GM19328 (cell line): ENCODE results near the gene KLHL11.
"Not testable (repeated sequence)": the region's sequence is repeated elsewhere in the genome, so short reads cannot be mapped to it uniquely, and the experiment has no call there.

Source experiments
- ATAC-seq: cut with Tn5 transposase; IDR thresholded peaks from one replicate; pipeline ENCODE4 v1.9.1; 2021; ENCODE audit warnings: mild to moderate bottlenecking, moderate library complexity; ENCODE audit not compliant: unreplicated experiment

The KLHL11 gene

GRCh38 chr17:41891135-41892020 is 26.2 kb upstream of the KLHL11 start:
- ATAC-seq, result no peak

- ATAC-seq, result no peak
Measured at GRCh38 chr17:41888332-41888965, 23.2 kb upstream of the KLHL11 start.

DNA sequence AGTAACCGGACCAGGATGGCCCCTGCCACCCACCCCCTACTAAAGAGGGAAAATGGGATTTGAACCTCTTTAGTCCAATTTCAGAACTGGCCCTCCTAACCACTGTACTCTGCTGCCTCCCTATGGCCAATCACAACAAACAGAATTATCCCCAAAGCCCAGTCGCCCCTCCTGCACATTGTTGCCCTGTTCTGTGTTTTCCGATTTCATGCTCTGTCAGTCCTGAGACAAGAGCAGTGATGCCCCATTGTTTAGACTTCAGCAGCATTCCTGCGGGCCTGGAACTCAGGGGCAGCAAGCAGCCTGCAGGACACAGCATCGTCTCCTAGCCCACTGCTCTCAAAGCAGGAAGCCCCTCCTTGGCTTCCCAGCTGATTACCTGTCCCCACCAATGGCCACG is 20.5 kb upstream of the KLHL11 start:
- no peak for ATAC-seq

DNA sequence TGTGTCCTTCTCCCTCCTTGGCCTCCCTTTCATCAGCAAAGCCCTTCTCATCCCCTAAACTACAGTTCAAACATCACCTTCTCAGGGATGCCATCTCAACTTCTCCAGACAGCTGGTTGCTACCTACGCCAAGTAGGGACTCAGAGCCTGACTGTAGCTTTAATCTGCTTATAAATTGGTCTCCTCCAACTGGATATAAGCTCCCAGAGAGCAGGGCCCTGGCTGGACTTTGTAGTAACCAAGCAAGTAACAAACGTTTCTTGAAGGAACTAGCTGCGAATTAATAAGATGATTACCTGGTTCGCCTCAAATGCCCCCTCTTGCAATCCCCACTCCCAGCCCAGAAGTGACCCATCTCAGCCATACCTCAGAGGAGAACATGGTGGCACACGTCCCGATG is 17.5 kb upstream of the KLHL11 start:
- no peak for ATAC-seq

- ATAC-seq, result no peak
Measured at GRCh38 chr17:41880130-41880529, 14.9 kb upstream of the KLHL11 start.

GRCh38 chr17:41874293-41874670 is 9.1 kb upstream of the KLHL11 start:
- not testable (repeated sequence) for ATAC-seq

DNA sequence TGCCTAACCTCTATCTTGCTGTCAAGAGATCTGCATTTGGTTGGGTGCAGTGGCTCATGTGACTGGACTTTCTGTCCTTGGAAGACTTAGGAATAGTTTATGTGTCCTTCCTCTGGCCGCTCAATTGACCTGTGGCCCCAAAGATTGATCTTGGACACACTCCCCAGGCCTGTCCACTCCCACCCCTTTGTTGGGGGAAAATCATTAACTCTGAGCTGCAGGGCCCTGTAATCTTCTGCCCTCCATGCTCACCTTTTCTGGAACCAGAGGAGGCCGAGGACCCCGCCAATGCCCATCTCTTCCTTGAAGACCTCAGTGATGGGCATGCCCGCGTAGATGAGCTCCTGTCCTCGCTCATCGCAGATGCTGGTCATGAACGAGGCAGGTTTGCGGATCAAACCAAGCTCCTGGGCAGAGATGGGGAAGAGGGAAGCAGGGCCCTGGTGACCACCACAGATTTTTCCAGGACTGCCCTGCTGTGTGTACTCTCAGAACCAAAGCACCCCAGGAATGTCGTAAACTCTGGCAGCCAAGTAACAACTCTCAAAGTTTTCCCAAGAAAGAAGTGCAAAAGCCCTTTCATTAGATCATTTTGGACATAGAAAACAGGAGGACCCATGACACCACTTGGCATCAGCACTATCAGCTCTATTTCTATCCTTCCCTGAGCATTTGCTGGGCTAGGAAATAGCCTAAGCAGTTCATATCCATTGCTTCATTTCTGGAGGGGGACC is 8.5 kb upstream of the KLHL11 start:
- no peak for ATAC-seq

DNA sequence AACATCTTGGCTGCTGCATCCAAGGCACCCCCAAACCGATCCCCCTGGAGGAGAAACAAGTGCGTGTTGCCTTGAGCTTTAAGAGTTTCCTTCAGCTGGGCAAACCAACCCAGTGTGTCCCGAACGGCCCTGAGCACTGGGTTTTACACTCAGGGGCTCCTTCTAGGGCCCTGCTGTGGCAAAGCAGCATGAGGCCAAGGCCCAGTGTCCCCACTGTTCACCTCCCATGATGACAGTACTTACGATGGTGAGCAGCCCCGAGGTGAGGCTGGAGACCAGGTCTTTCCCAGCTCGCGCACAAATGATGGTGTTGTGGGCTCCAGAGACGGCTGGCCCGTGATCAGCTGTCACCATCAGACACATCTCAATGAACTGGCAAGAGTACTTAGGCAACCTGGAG is 6.6 kb upstream of the KLHL11 start:
- no peak for ATAC-seq

GRCh38 chr17:41870627-41871026 is 5.4 kb upstream of the KLHL11 start:
- no peak for ATAC-seq

DNA sequence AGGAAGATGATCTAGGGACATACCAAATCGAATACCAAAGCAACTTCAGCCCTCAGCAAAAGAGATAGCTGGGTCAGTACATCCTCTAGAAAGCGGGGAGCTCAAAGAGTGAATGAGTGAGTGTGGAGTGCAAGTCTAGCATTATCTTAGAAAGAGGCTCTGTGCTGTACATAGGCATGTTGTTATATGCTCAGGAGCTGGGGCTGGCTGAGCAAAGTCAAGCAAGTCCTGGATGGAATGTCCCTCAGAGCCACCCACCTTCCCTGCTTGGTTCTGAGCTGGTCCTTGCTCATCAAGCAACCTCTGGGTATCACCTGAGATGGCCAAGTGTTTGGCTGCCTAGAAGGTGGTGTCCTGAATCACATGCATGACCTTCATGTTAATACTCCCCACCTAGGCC is 4.9 kb upstream of the KLHL11 start:
- ATAC-seq, result no peak

DNA sequence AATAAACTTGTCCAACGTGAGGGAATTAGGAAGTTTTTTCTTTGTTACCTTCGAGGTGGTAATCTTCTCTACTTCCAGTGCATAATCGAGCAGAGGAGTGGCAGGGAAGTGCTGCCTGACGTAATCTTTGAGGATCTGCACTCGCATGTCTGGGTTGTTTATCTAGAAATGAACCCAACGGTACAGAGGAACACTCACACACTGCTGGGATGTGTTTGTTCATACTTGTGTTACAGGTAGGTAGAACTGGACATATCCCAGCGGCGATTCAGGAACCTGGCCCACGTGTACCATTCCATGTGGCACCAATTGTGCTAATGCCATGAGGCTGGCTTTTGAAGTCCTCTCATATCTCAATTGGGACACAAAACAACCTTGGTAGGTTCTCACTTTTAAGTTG is 4.2 kb upstream of the KLHL11 start:
- ATAC-seq, result no peak

DNA sequence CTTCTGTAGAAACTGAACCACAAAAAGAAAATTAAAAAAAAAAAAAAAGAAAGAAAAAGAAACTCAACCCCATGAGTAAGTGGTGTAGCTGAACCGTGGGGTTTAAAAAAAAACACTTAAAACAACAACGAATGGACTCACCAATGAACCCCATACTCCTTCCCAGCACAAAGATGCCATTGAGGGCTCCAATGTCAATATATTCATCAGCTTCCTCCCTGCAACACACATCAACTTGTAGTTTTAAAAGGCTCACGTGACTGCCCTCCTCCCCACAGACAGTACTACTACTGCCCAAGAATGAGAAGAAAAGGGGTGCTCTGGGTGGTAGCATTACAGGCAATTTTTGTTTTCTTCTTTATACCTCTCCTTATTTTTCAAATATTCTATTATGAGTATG is 3.3 kb upstream of the KLHL11 start:
- ATAC-seq, result no peak

GRCh38 chr17:41865596-41865893 is 322 bp upstream of the KLHL11 start:
- ATAC-seq, result no peak

GRCh38 chr17:41864498-41864835 is 756 bp downstream of the KLHL11 start:
- no peak for ATAC-seq

GRCh38 chr17:41863074-41863848 is 2.0 kb downstream of the KLHL11 start:
- no peak for ATAC-seq

DNA sequence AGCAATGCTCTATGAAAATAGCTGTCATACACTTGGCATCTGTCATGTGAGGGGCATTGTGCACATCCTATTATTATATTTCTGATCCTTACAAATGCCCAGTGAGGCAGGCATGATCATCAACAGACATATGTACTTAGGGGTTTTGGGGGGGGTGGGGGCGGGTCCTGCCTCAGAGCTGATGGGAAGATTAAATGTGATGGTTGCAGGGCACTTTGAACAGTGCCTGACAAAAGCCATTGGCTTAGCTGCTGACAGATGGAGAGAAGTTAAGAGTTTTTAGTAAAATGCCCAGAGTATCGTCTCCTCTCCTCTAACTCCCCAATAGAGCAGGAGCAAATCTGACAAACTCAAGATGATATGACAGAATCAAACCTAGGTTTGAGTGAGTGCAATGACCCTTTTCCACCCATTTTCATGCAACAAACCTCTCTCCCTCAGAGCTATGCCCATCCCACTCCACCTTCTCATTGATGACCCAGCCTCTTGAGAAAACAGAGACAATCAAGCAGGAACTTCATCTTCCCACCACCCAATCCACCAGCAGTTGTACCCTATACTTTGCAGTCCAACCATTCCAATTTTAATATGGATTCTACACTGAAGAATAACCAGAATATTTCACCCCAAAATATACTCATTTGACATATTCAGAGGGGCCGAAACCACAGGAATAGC is 4.8 kb downstream of the KLHL11 start:
- ATAC-seq, result no peak

GRCh38 chr17:41851382-41851781 is 13.8 kb downstream of the KLHL11 start:
- not testable (repeated sequence) for ATAC-seq

- no peak for ATAC-seq
Measured at GRCh38 chr17:41849251-41849990, 15.8 kb downstream of the KLHL11 start.

DNA sequence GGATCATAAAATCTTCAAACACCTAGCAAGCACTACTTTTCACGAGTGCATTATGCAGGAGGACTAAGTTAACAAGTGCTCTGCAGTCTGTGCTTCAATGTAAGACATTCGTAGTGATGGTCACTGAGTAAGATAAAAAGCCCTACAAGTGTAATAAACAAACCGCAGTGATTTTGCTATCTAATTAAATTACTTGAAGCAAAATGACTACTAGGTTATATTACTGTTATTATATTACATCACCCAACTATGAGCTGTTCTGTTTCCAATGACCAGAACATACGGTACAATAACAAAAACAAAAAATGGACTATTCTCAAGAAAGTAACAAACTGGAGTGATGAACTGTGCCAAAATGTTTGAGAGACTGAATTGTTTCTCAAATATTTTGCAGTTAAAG is 16.4 kb downstream of the KLHL11 start:
- no peak for ATAC-seq

DNA sequence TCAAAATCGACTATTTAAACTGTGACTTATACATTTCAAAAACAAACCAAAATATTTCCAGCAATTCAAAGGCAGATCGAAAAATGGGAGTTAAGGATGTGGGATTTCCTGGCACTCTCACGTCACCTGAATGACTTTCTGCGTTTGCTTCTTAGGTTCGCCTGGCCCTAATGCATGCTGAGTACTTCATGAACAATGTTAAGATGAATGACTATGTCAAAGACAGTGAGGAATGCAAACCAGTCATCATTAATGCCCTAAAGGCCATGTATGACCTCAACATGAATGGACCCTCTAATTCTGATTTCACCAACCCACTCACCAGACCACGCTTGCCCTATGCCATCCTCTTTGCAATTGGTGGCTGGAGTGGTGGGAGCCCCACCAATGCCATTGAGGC is 20.3 kb downstream of the KLHL11 start:
- no peak for ATAC-seq
